IMR-90 (cell line): ENCODE results near the gene SLC7A10. TPM values are rescaled to one million over a fixed set of nuclear protein-coding genes. Genes with fewer than 3 reads are reported as not detected.
A peak's percentile ranks its signal among the peaks of the same experiment; 100 is the strongest.

Source experiments
- ATAC-seq: fragments of 200-7000 bp; cut with Tn5 transposase; 2 replicates; pipeline ENCODE4 v1.9.1; 2020; ENCODE audit warnings: low read depth, mild to moderate bottlenecking, moderate library complexity
- BruUV-seq: library from RNA; stranded (reverse); fragments of 400-500 nt; replicated peaks from 2 replicates; lab custom pipeline; 2021; lab: Mats Ljungman, UMichigan
- CTCF ChIA-PET: fragments of 300-600 bp; formaldehyde crosslinking; extraction: SDS; loops from one replicate; lab custom pipeline; 2021; ENCODE audit warnings: antibody characterized with exemption; lab: Yijun Ruan, JAX
- POLR2A ChIA-PET: fragments of 300-600 bp; sonication (Branson Sonifier 250); formaldehyde crosslinking; loops from one replicate; lab custom pipeline; 2022; ENCODE audit warnings: antibody characterized with exemption; ENCODE audit not compliant: unreplicated experiment; lab: Charles Lee
- DNase-seq: peaks from one replicate; pipeline ENCODE4 v3.0.0; 2013
- H2AFZ ChIP-seq: replicated peaks from 2 replicates; pipeline ENCODE3; 2013; ENCODE audit warnings: low read length, mild to moderate bottlenecking; ENCODE audit not compliant: poor library complexity
- H2AK5ac ChIP-seq: 2 replicates; pipeline ENCODE4 v1.6.1; 2013; ENCODE audit warnings: low read depth, low read length, inconsistent platforms
- H2AK9ac ChIP-seq: replicated peaks from 2 replicates; pipeline ENCODE3; 2013; ENCODE audit warnings: mild to moderate bottlenecking, low read depth, low read length, moderate library complexity; ENCODE audit not compliant: poor library complexity
- H2BK120ac ChIP-seq: 2 replicates; pipeline ENCODE4 v1.6.1; 2013; ENCODE audit warnings: low read depth, low read length, inconsistent platforms
- H2BK15ac ChIP-seq: 3 replicates; pipeline ENCODE4 v1.6.1; 2013; ENCODE audit warnings: low read depth, low read length, inconsistent platforms
- H2BK20ac ChIP-seq: 2 replicates; pipeline ENCODE4 v1.6.1; 2013; ENCODE audit warnings: low read depth, mild to moderate bottlenecking, inconsistent platforms, low read length, moderate library complexity
- H2BK5ac ChIP-seq: 2 replicates; pipeline ENCODE4 v1.6.1; 2013; ENCODE audit warnings: mild to moderate bottlenecking, low read depth, low read length, inconsistent platforms; ENCODE audit not compliant: poor library complexity, severe bottlenecking
- H3K14ac ChIP-seq: replicated peaks from 2 replicates; pipeline ENCODE4 v1.6.1; 2013; ENCODE audit warnings: low read depth, low read length, inconsistent platforms
- H3K18ac ChIP-seq: 2 replicates; pipeline ENCODE4 v1.6.1; 2013; ENCODE audit warnings: low read depth, low read length, control low read depth
- H3K23ac ChIP-seq: 2 replicates; pipeline ENCODE4 v1.6.1; 2013; ENCODE audit warnings: low read depth, low read length, inconsistent platforms
- H3K27ac ChIP-seq: 2 replicates; pipeline ENCODE4 v1.5.1; 2013; ENCODE audit warnings: mild to moderate bottlenecking, control low read depth, low read length; ENCODE audit not compliant: insufficient read depth
- H3K27me3 ChIP-seq: 2 replicates; pipeline ENCODE4 v1.6.1; 2013; ENCODE audit warnings: low read length; ENCODE audit not compliant: control insufficient read depth, insufficient read depth
- H3K36me3 ChIP-seq: 2 replicates; pipeline ENCODE4 v1.6.1; 2013; ENCODE audit warnings: low read length, mixed read lengths; ENCODE audit not compliant: control insufficient read depth, insufficient read depth
- H3K4ac ChIP-seq: 2 replicates; pipeline ENCODE4 v1.6.1; 2013; ENCODE audit warnings: low read depth, low read length, inconsistent platforms
- H3K4me1 ChIP-seq: 2 replicates; pipeline ENCODE4 v1.6.1; 2013; ENCODE audit warnings: low read length, mixed read lengths; ENCODE audit not compliant: control insufficient read depth, insufficient read depth
- H3K4me2 ChIP-seq: 2 replicates; pipeline ENCODE4 v1.6.1; 2013; ENCODE audit warnings: low read depth, mild to moderate bottlenecking, control low read depth, low read length, moderate library complexity
- H3K4me3 ChIP-seq: 2 replicates; pipeline ENCODE4 v1.5.1; 2013; ENCODE audit warnings: low read depth, mild to moderate bottlenecking, control low read depth, low read length, moderate library complexity; ENCODE audit not compliant: insufficient read depth
- H3K56ac ChIP-seq: 2 replicates; pipeline ENCODE4 v1.6.1; 2013; ENCODE audit warnings: low read length, inconsistent platforms; ENCODE audit not compliant: insufficient read depth; ENCODE audit errors: extremely low read depth
- H3K79me1 ChIP-seq, 2 experiments: 2 replicates each; pipeline ENCODE4 v1.6.1; 2013; ENCODE audit warnings: low read length in 2 of 2, inconsistent platforms in 1 of 2, low read depth in 1 of 2
- H3K9ac ChIP-seq: 2 replicates; pipeline ENCODE4 v1.6.1; 2013; ENCODE audit warnings: low read depth, low read length, control low read depth
- H3K9me1 ChIP-seq: 2 replicates; pipeline ENCODE4 v1.6.1; 2013; ENCODE audit warnings: low read length, inconsistent platforms; ENCODE audit not compliant: insufficient read depth
- H3K9me3 ChIP-seq: 2 replicates; pipeline ENCODE4 v1.6.1; 2013; ENCODE audit warnings: low read length; ENCODE audit not compliant: control insufficient read depth, insufficient read depth
- H4K20me1 ChIP-seq: 2 replicates; pipeline ENCODE4 v1.6.1; 2013; ENCODE audit warnings: low read length, inconsistent platforms; ENCODE audit not compliant: insufficient read depth
- H4K5ac ChIP-seq: 2 replicates; pipeline ENCODE4 v1.6.1; 2013; ENCODE audit warnings: mild to moderate bottlenecking, low read depth, low read length, control low read depth
- H4K8ac ChIP-seq, 2 experiments: 2 replicates each; pipeline ENCODE4 v1.6.1; 2013; ENCODE audit warnings: low read depth in 2 of 2, low read length in 2 of 2, control low read depth in 1 of 2, inconsistent platforms in 1 of 2
- H4K91ac ChIP-seq: 2 replicates; pipeline ENCODE4 v1.6.1; 2013; ENCODE audit warnings: low read depth, low read length, inconsistent platforms; ENCODE audit not compliant: insufficient read depth
- BHLHE40 ChIP-seq: fragments of 150-350 bp; IDR thresholded peaks from 2 replicates; pipeline ENCODE4 v1.6.1; 2016; ENCODE audit warnings: mild to moderate bottlenecking, low read depth, low read length
- CEBPB ChIP-seq: IDR thresholded peaks from 2 replicates; pipeline ENCODE4 v1.6.1; 2012; ENCODE audit warnings: low read depth, low read length, improper control_type of control experiment
- FOS ChIP-seq: fragments of 150-350 bp; IDR thresholded peaks from 2 replicates; pipeline ENCODE4 v1.6.1; 2016; ENCODE audit warnings: low read depth, low read length
- MAFK ChIP-seq: IDR thresholded peaks from 2 replicates; pipeline ENCODE4 v1.6.1; 2012; ENCODE audit warnings: low read depth, low read length, improper control_type of control experiment
- MAZ ChIP-seq: IDR thresholded peaks from 2 replicates; pipeline ENCODE4 v1.6.1; 2012; ENCODE audit warnings: low read depth, mild to moderate bottlenecking, low read length, improper control_type of control experiment, moderate library complexity, borderline replicate concordance
- MXI1 ChIP-seq: IDR thresholded peaks from 2 replicates; pipeline ENCODE4 v1.6.1; 2012; ENCODE audit warnings: low read depth, mild to moderate bottlenecking, low read length, moderate library complexity, borderline replicate concordance
- NFE2L2 ChIP-seq: fragments of 150-350 bp; IDR thresholded peaks from 2 replicates; pipeline ENCODE4 v1.6.1; 2016; ENCODE audit warnings: low read depth, mild to moderate bottlenecking, low read length
- RCOR1 ChIP-seq: IDR thresholded peaks from 2 replicates; pipeline ENCODE4 v1.6.1; 2012; ENCODE audit warnings: mild to moderate bottlenecking, low read length, improper control_type of control experiment; ENCODE audit not compliant: insufficient replicate concordance
- SMC3 ChIP-seq: fragments of 150-350 bp; IDR thresholded peaks from 2 replicates; pipeline ENCODE4 v1.6.1; 2016; ENCODE audit warnings: low read depth, mild to moderate bottlenecking, antibody characterized with exemption, low read length, moderate library complexity
- WGBS, 2 experiments: methylation state at CpG; one replicate each; pipeline versions ENCODE4 v1.1.5 to v1.1.7; 2013; ENCODE audit warnings: missing lambda C conversion rate in 2 of 2; ENCODE audit not compliant: insufficient read length in 1 of 2; ENCODE audit errors: extremely low coverage in 2 of 2; 5-methylcytosine and 5-hydroxymethylcytosine counted together
- dilution Hi-C: fragments of 300-500 bp; cut with HindIII; formaldehyde crosslinking; loops from one replicate; pipeline ENCODE4 v1.14.3; 2018; ENCODE audit warnings: low sequenced_read_pairs; ENCODE audit not compliant: unreplicated experiment
- in situ Hi-C: fragments of 300-500 bp; cut with MboI; formaldehyde crosslinking; loops from 3 replicates; pipeline ENCODE4 v1.14.3; 2019; ENCODE audit warnings: low sequenced_read_pairs, inconsistent platforms, mixed read lengths
- intact Hi-C: fragments of 100-400 bp; cut with micrococcal nuclease; formaldehyde crosslinking; loops from 2 replicates; pipeline ENCODE4 v1.10.0; 2022
- polyA plus RNA-seq, 3 experiments: library from polyadenylated mRNA; depleted of rRNA; stranded (reverse); fragments of >200 nt; gene quantifications; 2 replicates each; pipeline ENCODE4 v1.2.3, GENCODE V29; 2012; ENCODE audit warnings: low replicate concordance in 1 of 3
- total RNA-seq: library from RNA; depleted of rRNA; stranded (reverse); fragments of >200 nt; gene quantifications from 2 replicates; pipeline ENCODE4 v1.2.3, GENCODE V29; 2012
- TF ChIP-seq, protein P1 (sequence below): fragments of 150-350 bp; IDR thresholded peaks from 2 replicates; pipeline ENCODE4 v1.6.1; 2016; ENCODE audit warnings: low read depth, mild to moderate bottlenecking, low read length, moderate library complexity, borderline replicate concordance
- TF ChIP-seq, protein P2 (sequence below): conservative IDR thresholded peaks from 2 replicates; pipeline ENCODE4 v1.5.1; 2012; ENCODE audit warnings: mild to moderate bottlenecking, low read depth, low read length, improper control_type of control experiment
- TF ChIP-seq, protein P3 (sequence below): fragments of 150-350 bp; IDR thresholded peaks from 2 replicates; pipeline ENCODE4 v1.6.1; 2017; ENCODE audit warnings: mild to moderate bottlenecking, antibody characterized with exemption, low read length, low read depth

The SLC7A10 gene
- total and polyA plus RNA-seq, 2 of the 4 experiments (the other 2 are of a cell fraction), result not detected

DNA sequence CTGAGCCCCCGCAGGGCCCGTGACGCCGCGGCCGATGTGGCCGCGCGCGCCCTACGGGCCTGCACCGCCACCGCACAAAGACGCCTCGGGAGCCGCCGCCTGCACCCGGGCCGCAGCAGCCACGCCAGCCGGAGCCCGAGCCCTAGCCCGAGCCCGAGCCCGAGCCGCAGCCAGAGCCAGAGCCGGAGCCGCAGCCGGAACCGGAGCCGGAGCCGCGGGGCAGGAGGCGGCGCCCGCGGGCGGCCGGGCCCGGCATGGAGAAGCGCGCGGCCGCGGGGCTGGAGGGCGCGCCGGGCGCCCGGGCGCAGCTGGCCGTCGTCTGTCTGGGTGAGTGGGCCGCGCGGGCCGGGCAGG lies 31.1 kb downstream of the SLC7A10 start:
- no peak overlapping the region for H4K8ac ChIP-seq
- BruUV-seq, result no TSS peak
- H4K5ac ChIP-seq, result no peak overlapping the region
- no peak overlapping the region for H3K23ac ChIP-seq
- peak overlapping the region; percentile 85 for H2AFZ ChIP-seq
- H3K9me1 ChIP-seq, result no peaks in the 10 kb centered on the region
- H3K18ac ChIP-seq, result no peak overlapping the region
- TF ChIP-seq RCOR1 (no peak), MAZ (no peak), CEBPB (no peak), SMC3 (no peak), MXI1 (no peak), MAFK (no peak), NFE2L2 (no peak), FOS (no peak), BHLHE40 (no peak)
- TF ChIP-seq, protein P1, sequence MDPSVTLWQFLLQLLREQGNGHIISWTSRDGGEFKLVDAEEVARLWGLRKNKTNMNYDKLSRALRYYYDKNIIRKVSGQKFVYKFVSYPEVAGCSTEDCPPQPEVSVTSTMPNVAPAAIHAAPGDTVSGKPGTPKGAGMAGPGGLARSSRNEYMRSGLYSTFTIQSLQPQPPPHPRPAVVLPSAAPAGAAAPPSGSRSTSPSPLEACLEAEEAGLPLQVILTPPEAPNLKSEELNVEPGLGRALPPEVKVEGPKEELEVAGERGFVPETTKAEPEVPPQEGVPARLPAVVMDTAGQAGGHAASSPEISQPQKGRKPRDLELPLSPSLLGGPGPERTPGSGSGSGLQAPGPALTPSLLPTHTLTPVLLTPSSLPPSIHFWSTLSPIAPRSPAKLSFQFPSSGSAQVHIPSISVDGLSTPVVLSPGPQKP, result no peak
- TF ChIP-seq, protein P2, sequence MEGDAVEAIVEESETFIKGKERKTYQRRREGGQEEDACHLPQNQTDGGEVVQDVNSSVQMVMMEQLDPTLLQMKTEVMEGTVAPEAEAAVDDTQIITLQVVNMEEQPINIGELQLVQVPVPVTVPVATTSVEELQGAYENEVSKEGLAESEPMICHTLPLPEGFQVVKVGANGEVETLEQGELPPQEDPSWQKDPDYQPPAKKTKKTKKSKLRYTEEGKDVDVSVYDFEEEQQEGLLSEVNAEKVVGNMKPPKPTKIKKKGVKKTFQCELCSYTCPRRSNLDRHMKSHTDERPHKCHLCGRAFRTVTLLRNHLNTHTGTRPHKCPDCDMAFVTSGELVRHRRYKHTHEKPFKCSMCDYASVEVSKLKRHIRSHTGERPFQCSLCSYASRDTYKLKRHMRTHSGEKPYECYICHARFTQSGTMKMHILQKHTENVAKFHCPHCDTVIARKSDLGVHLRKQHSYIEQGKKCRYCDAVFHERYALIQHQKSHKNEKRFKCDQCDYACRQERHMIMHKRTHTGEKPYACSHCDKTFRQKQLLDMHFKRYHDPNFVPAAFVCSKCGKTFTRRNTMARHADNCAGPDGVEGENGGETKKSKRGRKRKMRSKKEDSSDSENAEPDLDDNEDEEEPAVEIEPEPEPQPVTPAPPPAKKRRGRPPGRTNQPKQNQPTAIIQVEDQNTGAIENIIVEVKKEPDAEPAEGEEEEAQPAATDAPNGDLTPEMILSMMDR, result no peak
- TF ChIP-seq, protein P3, sequence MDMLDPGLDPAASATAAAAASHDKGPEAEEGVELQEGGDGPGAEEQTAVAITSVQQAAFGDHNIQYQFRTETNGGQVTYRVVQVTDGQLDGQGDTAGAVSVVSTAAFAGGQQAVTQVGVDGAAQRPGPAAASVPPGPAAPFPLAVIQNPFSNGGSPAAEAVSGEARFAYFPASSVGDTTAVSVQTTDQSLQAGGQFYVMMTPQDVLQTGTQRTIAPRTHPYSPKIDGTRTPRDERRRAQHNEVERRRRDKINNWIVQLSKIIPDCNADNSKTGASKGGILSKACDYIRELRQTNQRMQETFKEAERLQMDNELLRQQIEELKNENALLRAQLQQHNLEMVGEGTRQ, result no peak
- H3K36me3 ChIP-seq, result peaks cover 2% of the 10 kb centered on the region; the same call in 1 of the 2 replicates
- H3K27ac ChIP-seq, result peak overlapping the region; percentile 37; the same call in 1 of the 2 replicates
- H2BK15ac ChIP-seq, result no peak overlapping the region
- no peak overlapping the region for H4K91ac ChIP-seq
- no peak overlapping the region for H2BK20ac ChIP-seq
- H3K9ac ChIP-seq, result no peak overlapping the region
- dilution Hi-C loops, result no loop called here
- WGBS, 2 experiments, result 0% methylated on average over 19 of the region's 57 CpGs; no CpG with 5 or more reads in 1 of the 2 experiments
- no peak overlapping the region for H3K4me2 ChIP-seq
- no peak overlapping the region for H2BK5ac ChIP-seq
- H3K4me3 ChIP-seq, result peak overlapping the region; percentile 71
- DNase-seq, result no peak
- POLR2A ChIA-PET, result no interaction called here
- peak overlapping the region; percentile 44 for H2AK9ac ChIP-seq
- peak; percentile 55 for ATAC-seq
- peaks cover 10% of the 10 kb centered on the region; the same call in 1 of the 2 replicates for H3K27me3 ChIP-seq
- peaks cover 8% of the 10 kb centered on the region; the same call in 1 of the 2 replicates for H4K20me1 ChIP-seq
- intact Hi-C loops, result no loop called here
- H3K4ac ChIP-seq, result no peak overlapping the region
- H3K56ac ChIP-seq, result no peak overlapping the region
- peaks cover 3% of the 10 kb centered on the region; the same call in 1 of the 2 replicates for H3K4me1 ChIP-seq
- in situ Hi-C loops, result no loop called here
- no peaks in the 10 kb centered on the region for H3K9me3 ChIP-seq
- H3K14ac ChIP-seq, result no peak overlapping the region
- peaks cover 0 to 10% of the 10 kb centered on the region in 2 experiments; a peak in 1 of 4 replicates for H3K79me1 ChIP-seq
- H2BK120ac ChIP-seq, result no peak overlapping the region
- no peak overlapping the region for H2AK5ac ChIP-seq
- CTCF ChIA-PET, result no interaction called here
